Measurements from ENCODE around the gene LPO.

LPO gene

GRCh38 chr17:58238147-58238634 lies at the start of gene LPO:
Gene LPO, plus strand, starts transcription at chr17:58238584. Its CDS starts 4,396 bp downstream, at chr17:58242980.
- DNase-seq (ENCODE audit: low spot score) = no peak

GRCh38 chr17:58189436-58190146 lies 48.8 kb upstream of the LPO start:
- no peak for DNase-seq (ENCODE audit: low spot score)

- DNase-seq (ENCODE audit: low spot score) = no peak
These were observed 47.0 kb upstream of the LPO start for GRCh38 chr17:58191241-58191896.

GRCh38 chr17:58192612-58193011 lies 45.8 kb upstream of the LPO start, which contains the start of gene EPX:
Gene EPX, plus strand, starts transcription at chr17:58192726. Its CDS starts 121 bp downstream, at chr17:58192847.
- DNase-seq (ENCODE audit: low spot score) = no peak

- DNase-seq (ENCODE audit: low spot score) = no peak
These were observed 44.6 kb upstream of the LPO start for GRCh38 chr17:58193641-58194255.

- no peak for DNase-seq (ENCODE audit: low spot score)
These were observed 42.8 kb upstream of the LPO start for GRCh38 chr17:58195518-58196123.

GRCh38 chr17:58196610-58197009 lies 41.8 kb upstream of the LPO start:
- DNase-seq (ENCODE audit: low spot score) = no peak

GRCh38 chr17:58200024-58200633 lies 38.3 kb upstream of the LPO start:
- DNase-seq (ENCODE audit: low spot score) = no peak

- DNase-seq (ENCODE audit: low spot score) = no peak
These were observed 35.5 kb upstream of the LPO start for GRCh38 chr17:58202859-58203258.

GRCh38 chr17:58204796-58205195 lies 33.6 kb upstream of the LPO start:
- DNase-seq (ENCODE audit: low spot score) = no peak

GRCh38 chr17:58205936-58206335 lies 32.4 kb upstream of the LPO start:
- no peak for DNase-seq (ENCODE audit: low spot score)

- no peak for DNase-seq (ENCODE audit: low spot score)
These were observed 30.9 kb upstream of the LPO start for GRCh38 chr17:58207451-58207850.

GRCh38 chr17:58208344-58208743 lies 30.0 kb upstream of the LPO start:
- DNase-seq (ENCODE audit: low spot score) = no peak

GRCh38 chr17:58210922-58211321 lies 27.5 kb upstream of the LPO start:
- no peak for DNase-seq (ENCODE audit: low spot score)

GRCh38 chr17:58215685-58216084 lies 22.7 kb upstream of the LPO start:
- DNase-seq (ENCODE audit: low spot score) = no peak

GRCh38 chr17:58217766-58218165 lies 20.6 kb upstream of the LPO start:
- no peak for DNase-seq (ENCODE audit: low spot score)

- DNase-seq (ENCODE audit: low spot score) = peak; percentile 83
These were observed 19.2 kb upstream of the LPO start, which contains the start of gene MKS1 for GRCh38 chr17:58219007-58219788. Gene MKS1, minus strand, starts transcription at chr17:58219255. Its CDS starts 25 bp downstream, at chr17:58219230.

GRCh38 chr17:58219789-58220183 lies 18.6 kb upstream of the LPO start:
- peak; percentile 14 for DNase-seq (ENCODE audit: low spot score)

GRCh38 chr17:58224315-58224714 lies 14.1 kb upstream of the LPO start:
- no peak for DNase-seq (ENCODE audit: low spot score)

- no peak for DNase-seq (ENCODE audit: low spot score)
These were observed 10.7 kb upstream of the LPO start for GRCh38 chr17:58227733-58228132.

- DNase-seq (ENCODE audit: low spot score) = no peak
These were observed 9.7 kb upstream of the LPO start for GRCh38 chr17:58228679-58229078.
